HAP-1 (cell line): ENCODE measurements around the gene OR1I1.

Experiments
- DNase-seq, 2 experiments: peaks; one replicate each; pipeline ENCODE4 v3.0.0-alpha.2; 2016 to 2020; ENCODE audit warnings: low spot score in 2 of 2
- H3K27me3 ChIP-seq: fragments of 250-450 bp; sonication (Bioruptor Pico); 2 replicates; pipeline ENCODE4 v1.5.1; 2020; ENCODE audit warnings: low read depth, mild to moderate bottlenecking, moderate library complexity
- H3K36me3 ChIP-seq: fragments of 250-450 bp; sonication (Bioruptor Pico); replicated peaks from 2 replicates; pipeline ENCODE4 v1.5.1; 2020; ENCODE audit warnings: mild to moderate bottlenecking
- H3K4me1 ChIP-seq: fragments of 250-450 bp; sonication (Bioruptor Pico); 2 replicates; pipeline ENCODE4 v1.5.1; 2020; ENCODE audit warnings: mild to moderate bottlenecking
- H3K4me3 ChIP-seq: fragments of 250-450 bp; sonication (Bioruptor Pico); 2 replicates; pipeline ENCODE4 v1.5.1; 2020; ENCODE audit warnings: mild to moderate bottlenecking, moderate library complexity
- H3K9me3 ChIP-seq: fragments of 250-450 bp; sonication (Bioruptor Pico); 2 replicates; pipeline ENCODE4 v1.5.1; 2020; ENCODE audit warnings: mild to moderate bottlenecking, moderate library complexity
- in situ Hi-C: fragments of 300-500 bp; cut with MboI; formaldehyde crosslinking; loops from 3 replicates; pipeline ENCODE4 v1.14.3; 2020; ENCODE audit warnings: low sequenced_read_pairs, inconsistent platforms, mixed read lengths

Gene OR1I1

DNA sequence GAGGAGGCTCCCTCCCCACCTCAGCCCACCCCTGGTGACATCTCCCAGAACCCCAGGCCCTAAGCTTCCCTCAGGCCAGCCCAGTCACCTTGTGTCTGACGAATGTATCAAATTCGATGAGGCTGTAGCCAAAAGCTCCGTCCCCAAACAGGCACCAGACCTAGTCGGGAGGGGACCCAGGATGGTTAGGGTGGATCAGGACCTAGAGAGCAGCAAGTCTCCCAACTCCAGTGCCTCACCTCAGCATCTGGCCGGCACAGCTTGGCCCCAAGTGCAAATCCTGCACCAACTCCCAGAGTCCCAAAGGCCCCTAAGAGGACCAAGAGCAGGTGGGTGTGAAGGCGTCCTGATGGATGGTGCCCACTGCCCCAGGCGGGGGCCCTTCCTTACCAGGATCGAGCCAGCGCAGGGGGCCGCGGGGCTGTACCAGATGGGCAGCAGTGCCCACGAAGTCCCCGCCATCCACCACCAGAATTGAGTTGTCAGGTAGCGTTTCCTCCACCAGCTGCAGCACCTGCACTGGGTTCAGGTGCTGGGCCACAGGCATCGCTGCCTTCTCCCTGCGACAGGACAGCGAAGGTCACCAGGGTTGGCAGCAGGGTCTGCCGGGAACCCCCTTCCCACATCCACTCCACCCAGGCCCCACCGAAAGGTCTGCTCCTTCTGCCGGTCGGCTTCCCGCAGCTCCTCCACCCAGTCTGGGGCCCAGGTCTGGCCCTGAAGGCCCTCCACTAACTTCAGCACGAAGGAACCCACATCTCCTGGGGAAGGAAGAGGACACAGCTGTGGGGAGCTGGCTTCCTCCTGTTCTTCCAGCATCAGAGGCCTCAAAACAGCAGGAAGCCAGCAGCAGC, 34.0 kb downstream of the OR1I1 start:
- DNase-seq: no peak
- H3K4me3 ChIP-seq: no peak overlapping the region
- no peaks in the 10 kb centered on the region for H3K4me1 ChIP-seq
- H3K9me3 ChIP-seq: no peaks in the 10 kb centered on the region
- no peaks in the 10 kb centered on the region for H3K27me3 ChIP-seq
- H3K36me3 ChIP-seq: peaks cover 94% of the 10 kb centered on the region
- in situ Hi-C loops: no loop called here

DNA sequence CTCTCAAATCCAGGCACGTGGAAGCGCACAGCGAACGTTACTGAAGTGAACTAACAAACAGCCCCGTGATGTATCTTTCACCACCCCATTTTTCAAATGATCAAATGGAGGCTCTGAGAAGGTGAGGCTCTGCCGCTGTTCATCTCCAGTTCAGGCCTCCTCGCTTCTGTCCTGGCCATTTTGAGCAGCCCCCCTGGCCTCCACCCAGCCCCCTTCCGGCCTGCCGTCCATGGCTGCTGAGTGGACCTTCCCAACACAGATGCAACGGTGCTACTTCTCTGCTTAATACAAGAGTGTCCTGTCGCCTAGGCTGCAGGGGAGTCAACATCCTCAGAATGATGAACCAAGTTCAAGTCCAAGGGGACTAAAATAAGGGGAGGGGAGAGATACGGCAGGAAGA, 34.8 kb downstream of the OR1I1 start:
- H3K36me3 ChIP-seq: peaks cover 86% of the 10 kb centered on the region
- H3K4me3 ChIP-seq: no peak overlapping the region
- DNase-seq: no peak
- no peaks in the 10 kb centered on the region for H3K9me3 ChIP-seq
- no peaks in the 10 kb centered on the region for H3K4me1 ChIP-seq
- in situ Hi-C loops: no loop called here
- no peaks in the 10 kb centered on the region for H3K27me3 ChIP-seq

DNA sequence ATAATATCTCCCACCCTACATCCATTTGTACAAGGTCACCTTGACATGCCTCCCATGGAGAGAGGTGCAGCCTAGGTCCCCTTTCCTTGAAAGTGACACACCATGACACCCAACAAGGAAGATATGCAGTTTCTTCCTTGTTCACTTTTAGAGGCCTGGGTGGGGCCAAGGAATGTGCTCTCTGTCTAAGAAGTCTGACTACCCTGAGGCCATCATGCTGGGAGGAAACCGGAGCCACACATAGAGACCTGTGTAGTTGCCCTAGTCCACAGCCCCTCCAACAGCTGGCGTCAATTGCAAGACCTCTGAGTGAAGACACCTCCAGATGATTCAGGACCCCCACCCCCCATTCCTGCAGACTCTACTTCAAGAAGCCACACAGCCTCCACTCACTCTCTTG, 36.2 kb downstream of the OR1I1 start:
- Histone ChIP-seq H3K4me3 (no peak overlapping the region), H3K27me3 (no peaks in the 10 kb centered on the region), H3K36me3 (peaks cover 78% of the 10 kb centered on the region), H3K9me3 (no peaks in the 10 kb centered on the region), H3K4me1 (no peaks in the 10 kb centered on the region)
- in situ Hi-C loops: no loop called here
- DNase-seq: no peak

DNA sequence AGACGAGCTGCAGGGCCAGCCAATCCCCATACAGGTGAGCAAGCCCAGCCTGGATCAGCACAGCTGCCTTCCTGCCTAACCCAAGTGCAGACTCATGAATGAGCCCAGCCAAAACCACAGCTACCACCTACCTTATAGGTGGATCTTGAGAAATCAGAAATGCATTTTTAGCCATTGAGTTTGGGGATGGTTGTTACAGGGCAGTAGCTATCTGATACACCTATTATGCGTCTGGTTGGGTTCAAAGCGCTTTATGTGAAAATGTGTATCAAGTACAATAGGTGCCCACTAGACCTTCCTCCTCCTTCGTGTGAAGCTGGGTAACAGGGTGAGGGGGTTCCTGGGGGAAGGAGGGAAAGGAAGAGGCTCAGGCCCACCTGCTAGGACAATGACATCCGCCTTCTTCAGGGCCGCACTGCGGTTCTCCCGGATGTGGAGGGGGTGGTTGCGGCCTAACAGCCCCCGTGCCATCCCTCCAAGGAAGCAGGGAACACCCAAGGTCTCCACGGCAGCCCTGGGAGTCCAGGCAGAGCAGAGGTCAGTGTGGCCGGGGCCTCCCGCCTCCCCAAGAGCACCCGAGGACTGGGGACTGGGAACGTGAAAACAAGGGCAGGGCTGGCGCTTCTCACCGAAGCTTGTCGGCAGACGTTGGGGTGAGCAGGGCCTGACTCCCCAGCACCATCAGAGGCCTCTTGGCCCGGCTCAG, 36.9 kb downstream of the OR1I1 start:
- Histone ChIP-seq H3K36me3 (peaks cover 71% of the 10 kb centered on the region), H3K4me3 (no peak overlapping the region), H3K4me1 (no peaks in the 10 kb centered on the region; the same call in 1 of the 2 replicates), H3K27me3 (no peaks in the 10 kb centered on the region), H3K9me3 (no peaks in the 10 kb centered on the region)
- no peak for DNase-seq
- in situ Hi-C loops: no loop called here

DNA sequence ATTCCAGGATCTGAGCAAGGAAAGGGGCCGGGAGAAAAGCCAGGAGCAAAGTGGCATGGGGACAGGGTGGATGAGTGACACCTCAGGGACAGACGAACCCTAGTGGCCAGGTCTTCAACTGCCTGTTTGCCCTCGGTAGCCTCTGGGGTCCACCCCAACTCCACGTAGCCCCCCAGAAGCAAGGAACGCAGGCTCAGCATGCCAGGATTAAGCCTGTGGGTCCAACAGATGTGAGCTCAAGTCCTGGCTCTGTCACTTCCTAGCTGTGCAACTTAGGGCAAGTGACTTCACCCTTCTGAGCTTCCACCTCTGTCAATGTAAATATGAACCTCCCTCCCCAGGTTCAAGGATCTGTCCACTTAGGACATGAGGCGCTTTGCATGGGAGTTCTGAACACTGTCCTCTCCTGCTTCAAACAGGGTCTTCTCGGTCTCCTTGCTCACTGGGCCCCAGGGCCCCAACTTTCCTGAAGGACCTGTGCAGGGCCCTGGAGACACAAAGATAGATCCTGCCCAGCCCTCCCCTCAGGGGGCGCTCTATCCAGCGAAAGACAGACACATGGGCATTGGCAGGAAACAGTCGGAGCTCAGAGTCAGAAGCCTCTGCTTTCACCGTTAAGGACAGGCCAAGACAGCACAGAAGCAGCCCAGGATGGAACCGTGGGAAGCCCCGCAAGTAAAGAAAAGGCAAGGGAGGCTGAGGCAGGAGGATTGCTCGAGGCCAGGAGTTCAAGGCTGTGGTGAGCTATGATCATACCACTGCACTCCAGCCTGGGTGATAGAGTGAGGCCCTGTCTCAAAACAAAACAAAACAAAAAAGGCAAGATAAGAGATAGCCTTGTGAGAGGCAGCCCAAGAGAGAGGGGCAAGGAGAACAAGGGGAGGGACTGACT, 38.4 kb downstream of the OR1I1 start:
- in situ Hi-C loops: no loop called here
- H3K4me1 ChIP-seq: peaks cover 5% of the 10 kb centered on the region; the same call in 1 of the 2 replicates
- no peaks in the 10 kb centered on the region for H3K27me3 ChIP-seq
- H3K9me3 ChIP-seq: no peaks in the 10 kb centered on the region
- DNase-seq: no peak
- peaks cover 61% of the 10 kb centered on the region for H3K36me3 ChIP-seq
- no peak overlapping the region for H3K4me3 ChIP-seq

DNA sequence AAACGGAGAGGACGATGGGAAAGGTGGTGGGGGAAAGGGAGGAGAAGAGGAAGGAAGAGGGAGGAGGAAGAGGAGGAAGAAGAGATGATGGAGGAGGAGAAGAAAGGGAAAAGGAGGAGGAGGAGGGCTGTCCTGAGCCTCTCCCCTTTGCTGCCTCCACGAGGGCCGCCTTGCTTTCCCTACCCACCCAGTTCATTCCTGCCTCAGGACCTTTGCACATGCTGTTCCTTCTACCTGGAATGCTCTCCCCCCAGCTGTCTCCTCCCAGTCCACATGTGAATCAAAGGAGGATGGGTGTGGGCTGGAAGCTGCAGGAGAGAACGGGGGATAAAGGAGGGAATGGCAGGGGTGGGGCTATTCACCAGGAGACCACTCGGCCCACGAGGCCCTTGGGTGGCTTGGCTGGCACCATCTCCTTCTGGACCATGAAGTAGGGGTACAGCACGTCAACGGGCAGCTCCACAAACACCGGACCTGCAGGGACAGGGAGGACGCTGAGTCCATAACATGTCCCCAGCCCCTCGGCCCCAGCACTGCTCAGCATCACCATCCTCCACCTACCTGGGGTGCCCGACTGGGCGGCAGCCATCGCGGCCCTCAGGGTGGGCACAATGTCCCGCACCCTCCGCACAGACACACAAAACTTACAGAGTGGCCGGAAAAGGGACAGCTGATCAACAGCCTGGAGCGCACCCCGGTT, 40.5 kb downstream of the OR1I1 start:
- H3K9me3 ChIP-seq: no peaks in the 10 kb centered on the region
- H3K27me3 ChIP-seq: no peaks in the 10 kb centered on the region
- H3K4me3 ChIP-seq: no peak overlapping the region
- H3K36me3 ChIP-seq: peaks cover 42% of the 10 kb centered on the region
- in situ Hi-C loops: no loop called here
- no peak for DNase-seq
- peaks cover 13% of the 10 kb centered on the region for H3K4me1 ChIP-seq

DNA sequence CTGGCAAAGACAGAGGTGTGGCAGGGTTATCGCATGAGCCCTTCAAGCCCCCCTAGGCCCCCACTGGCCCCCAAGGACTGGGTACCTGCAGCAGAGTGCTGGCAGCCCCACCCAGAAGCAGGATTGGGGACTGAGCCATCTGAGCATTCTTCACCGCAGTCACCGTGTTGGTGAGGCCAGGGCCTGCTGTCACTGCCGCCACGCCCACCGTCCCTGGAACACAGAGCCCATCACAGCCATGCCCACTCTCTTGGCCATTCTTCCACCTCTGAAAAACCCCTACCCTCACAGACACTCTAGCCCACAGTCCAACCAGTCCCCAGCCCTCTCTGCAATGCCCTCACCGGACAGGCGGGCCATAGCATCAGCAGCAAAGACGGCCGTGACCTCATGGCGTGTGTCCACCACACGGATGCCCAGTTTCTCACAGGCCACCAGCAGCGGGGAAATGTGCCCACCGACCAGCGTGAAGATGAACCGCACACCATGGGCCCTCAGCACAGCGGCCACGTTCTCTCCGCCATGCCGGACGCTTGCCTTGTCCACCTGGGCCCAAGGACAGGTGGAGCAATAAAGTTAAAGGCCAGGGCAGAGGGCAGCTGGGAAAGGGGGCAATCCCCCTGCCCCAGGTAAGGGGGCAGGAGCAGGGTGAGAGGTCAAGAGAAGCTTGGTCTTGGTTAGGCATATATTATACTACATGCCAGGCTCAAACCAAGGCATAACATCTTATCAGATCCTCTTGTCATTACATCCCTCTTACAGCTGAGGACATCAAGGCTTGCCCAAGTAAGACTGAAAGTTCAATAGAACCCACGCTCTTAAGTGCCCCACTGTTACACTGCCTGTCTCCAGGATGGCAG, 41.2 kb downstream of the OR1I1 start:
- H3K27me3 ChIP-seq: no peaks in the 10 kb centered on the region
- peaks cover 35% of the 10 kb centered on the region for H3K36me3 ChIP-seq
- no peak for DNase-seq
- H3K4me1 ChIP-seq: peaks cover 13% of the 10 kb centered on the region
- no peaks in the 10 kb centered on the region for H3K9me3 ChIP-seq
- in situ Hi-C loops: no loop called here
- H3K4me3 ChIP-seq: no peak overlapping the region

DNA sequence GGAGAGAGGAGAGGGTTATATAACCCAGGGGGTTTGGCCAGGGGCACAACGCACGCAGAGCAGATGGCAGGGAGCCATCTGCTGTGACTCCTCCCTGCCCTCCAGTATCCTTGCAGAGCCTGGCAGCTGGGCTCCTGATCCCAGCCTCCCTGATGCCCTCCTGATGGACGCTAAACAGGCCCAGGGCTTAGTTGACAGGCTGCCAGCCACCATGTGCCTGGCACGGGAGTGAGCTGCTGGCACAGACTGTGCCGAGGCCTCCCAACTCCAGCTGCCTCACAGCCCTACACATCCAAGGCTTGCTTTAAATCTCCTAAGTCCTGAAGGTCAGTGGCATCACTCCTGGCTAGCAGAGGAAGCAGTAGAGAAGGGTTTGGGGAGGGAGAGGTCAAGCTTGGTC, 41.9 kb downstream of the OR1I1 start:
- in situ Hi-C loops: no loop called here
- DNase-seq: no peak
- Histone ChIP-seq H3K36me3 (peaks cover 28% of the 10 kb centered on the region), H3K27me3 (no peaks in the 10 kb centered on the region), H3K4me3 (peak overlapping the region; percentile 69), H3K9me3 (no peaks in the 10 kb centered on the region), H3K4me1 (peaks cover 13% of the 10 kb centered on the region)

DNA sequence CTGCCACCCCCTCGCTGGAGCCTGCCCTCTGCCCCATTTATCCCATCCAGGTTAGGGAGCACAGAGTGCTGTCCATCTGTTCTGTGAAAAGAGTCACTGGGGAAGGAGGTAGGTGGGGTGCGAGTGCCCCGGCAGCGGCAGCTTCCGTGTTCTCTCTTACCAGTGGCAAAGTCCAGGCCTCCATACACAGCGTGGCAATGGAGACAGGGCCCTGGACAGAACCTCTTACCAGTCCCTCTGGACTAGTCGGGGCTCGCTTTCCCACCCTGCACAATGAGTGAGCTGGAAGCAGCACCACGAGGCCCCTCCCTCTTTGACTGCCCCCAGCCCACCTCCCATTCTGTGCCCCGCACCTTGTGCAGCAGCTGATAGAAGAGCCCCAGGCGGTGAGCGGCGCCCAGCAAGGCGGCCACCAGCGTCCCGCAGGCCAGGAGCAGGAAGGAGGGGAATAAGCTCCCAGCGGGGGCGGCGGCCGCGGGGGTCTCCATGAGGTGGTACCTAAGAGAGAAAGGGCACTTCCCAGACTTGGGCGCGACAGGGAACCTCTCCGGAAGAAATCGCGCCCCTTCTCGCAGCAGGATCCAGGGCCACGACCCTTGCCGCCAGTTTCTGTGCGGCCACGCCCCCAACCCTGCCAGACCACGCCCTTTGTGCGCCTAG, 42.7 kb downstream of the OR1I1 start:
- H3K36me3 ChIP-seq: peaks cover 20% of the 10 kb centered on the region
- no peaks in the 10 kb centered on the region for H3K9me3 ChIP-seq
- H3K27me3 ChIP-seq: no peaks in the 10 kb centered on the region
- no peak for DNase-seq
- in situ Hi-C loops: no loop called here
- H3K4me3 ChIP-seq: peak overlapping the region; percentile 69
- H3K4me1 ChIP-seq: peaks cover 13% of the 10 kb centered on the region

DNA sequence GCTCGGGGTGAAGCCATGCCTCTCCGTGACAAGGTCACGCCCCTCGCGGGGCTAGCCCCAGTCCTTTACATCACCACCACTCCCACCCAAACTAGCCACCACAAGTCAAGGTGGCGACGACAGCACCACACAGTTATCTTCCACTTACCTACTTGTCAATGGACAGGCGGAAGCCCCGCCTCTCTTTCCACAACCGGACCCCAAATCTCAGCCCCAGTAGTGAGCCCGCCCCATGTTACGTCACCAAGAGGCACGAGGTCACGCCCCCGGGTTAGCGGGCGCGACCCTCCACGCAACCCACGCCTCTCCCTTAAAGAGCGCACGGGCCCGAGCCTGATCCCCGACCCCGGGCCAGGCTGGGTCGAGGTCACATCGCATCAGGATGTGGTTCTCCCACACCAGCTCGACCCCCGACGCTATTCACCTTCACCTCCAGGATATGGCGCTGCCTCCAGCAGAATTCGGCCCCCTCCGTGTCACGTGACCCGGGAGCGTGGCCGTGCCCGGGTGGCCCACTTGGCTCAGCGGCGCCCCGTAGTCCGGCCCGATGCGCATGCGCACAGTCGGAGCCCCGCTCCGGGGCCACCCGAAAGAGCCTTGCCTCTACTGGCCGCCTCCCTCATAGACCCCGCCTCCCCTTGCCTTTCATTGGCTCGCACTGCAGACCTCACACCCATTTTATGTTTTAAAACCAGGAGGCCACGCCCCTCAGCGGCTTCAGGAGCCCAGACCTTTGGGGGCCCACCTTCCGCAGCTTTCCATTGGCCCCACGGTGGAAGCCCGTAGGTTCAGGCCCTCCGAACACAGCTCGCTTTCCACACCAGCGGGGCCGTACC, 43.4 kb downstream of the OR1I1 start:
- DNase-seq: peak; percentile 98 to 100
- Histone ChIP-seq H3K9me3 (no peaks in the 10 kb centered on the region), H3K36me3 (peaks cover 13% of the 10 kb centered on the region), H3K4me1 (peaks cover 13% of the 10 kb centered on the region), H3K27me3 (no peaks in the 10 kb centered on the region), H3K4me3 (peak overlapping the region; percentile 69)
- in situ Hi-C loops: no loop called here

DNA sequence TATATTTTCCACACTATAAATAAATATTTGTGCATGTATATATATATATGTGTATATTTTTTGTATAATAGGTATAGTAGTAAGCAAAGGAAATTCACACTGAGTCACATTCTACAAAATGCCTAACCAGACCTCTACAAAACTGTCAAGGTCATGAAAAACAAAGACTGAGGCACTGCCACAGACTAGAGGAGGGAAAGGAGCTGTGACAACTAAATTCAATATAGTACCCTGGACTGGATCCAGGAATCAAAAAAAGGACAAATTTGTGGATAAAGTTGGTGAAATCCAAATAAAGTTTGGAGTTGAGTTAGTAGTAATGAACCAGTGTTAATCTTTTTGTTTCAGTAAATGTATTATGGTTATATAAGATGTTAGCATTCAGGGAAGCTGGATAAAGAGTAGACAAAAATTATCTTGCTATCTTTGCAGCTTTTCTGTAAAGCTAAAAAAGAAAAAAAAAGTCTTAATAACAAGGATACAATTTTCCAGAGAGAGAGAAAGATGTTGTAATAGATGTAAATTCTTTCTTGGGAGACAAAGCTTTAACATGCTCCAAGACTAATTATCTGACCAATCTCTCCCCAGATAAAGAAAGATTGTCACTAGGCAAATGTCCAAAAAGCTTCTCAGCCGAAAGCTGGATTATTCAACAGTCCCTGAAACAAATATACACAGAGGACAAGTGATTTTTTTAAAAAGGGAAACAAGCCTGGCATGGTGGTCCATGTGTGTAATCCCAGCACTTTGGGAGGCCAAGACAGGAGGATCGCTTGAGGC, 44.3 kb downstream of the OR1I1 start:
- DNase-seq: no peak
- H3K27me3 ChIP-seq: no peaks in the 10 kb centered on the region
- peaks cover 6% of the 10 kb centered on the region for H3K36me3 ChIP-seq
- peak overlapping the region; percentile 69 for H3K4me3 ChIP-seq
- peaks cover 13% of the 10 kb centered on the region for H3K4me1 ChIP-seq
- in situ Hi-C loops: no loop called here
- H3K9me3 ChIP-seq: no peaks in the 10 kb centered on the region
